GM21367 (cell line): ENCODE measurements around the gene MMP11.

Source experiments
- ATAC-seq: cut with Tn5 transposase; IDR thresholded peaks from one replicate; pipeline ENCODE4 v1.9.1; 2021; ENCODE audit not compliant: unreplicated experiment

MMP11 gene

DNA sequence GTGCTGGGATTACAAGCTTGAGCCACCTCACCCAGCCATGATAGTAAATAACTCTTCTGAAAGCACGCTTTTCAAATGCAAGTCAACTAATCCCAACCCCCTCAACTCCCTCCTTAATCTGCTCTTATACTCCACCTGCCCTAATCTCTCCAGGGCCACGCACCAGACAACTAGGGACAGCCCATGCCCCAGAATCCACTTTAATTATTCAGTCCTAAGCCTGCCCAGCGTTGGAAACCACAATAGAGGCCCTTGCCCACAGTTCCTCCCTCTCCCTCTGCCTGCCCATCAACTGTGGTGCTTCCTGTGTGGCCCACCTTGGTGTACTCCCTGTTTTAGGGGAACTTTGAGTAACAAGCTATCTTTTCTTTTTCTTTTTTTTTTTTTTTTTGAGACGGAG, 15.8 kb upstream of the MMP11 start:
- no peak for ATAC-seq

DNA sequence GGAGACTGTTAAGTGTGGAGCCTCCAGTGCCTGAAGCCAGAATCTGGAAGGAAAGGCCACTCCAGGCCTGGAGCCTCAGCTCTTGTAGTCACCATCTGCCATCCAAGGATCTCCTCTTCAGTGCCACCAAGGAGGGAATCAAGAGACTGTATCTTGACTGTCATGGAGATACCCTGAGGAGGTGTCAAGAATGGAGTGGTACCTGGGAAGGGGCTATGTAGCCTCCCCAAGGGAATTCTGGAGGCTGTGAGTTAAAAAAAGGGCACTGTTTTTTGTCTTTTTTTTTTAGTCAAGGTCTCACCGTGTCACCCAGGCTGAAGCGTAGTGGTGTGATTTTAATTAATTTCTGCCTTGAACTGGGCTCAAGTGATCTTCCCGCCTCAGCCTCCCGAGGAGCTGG, 13.1 kb upstream of the MMP11 start:
- no peak for ATAC-seq

DNA sequence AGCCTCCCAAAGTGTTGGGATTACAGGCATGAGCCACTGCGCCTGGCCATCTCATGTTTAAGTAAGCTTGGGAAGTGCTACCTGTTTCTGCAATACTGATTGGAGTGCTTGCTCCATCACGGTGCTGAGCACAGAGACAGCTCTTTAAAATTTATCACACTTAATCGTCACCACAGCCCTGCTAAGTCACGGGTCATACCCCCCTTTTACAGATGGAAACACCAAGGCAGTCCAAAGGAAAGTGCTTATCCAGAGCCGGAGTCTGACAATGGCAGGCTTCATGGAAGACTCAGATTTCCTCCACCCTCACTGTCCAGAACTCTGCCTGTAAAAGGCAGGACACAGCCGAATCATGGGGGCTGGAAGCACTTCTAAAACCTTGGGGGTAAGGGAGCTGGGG, 12.6 kb upstream of the MMP11 start:
- ATAC-seq = no peak

DNA sequence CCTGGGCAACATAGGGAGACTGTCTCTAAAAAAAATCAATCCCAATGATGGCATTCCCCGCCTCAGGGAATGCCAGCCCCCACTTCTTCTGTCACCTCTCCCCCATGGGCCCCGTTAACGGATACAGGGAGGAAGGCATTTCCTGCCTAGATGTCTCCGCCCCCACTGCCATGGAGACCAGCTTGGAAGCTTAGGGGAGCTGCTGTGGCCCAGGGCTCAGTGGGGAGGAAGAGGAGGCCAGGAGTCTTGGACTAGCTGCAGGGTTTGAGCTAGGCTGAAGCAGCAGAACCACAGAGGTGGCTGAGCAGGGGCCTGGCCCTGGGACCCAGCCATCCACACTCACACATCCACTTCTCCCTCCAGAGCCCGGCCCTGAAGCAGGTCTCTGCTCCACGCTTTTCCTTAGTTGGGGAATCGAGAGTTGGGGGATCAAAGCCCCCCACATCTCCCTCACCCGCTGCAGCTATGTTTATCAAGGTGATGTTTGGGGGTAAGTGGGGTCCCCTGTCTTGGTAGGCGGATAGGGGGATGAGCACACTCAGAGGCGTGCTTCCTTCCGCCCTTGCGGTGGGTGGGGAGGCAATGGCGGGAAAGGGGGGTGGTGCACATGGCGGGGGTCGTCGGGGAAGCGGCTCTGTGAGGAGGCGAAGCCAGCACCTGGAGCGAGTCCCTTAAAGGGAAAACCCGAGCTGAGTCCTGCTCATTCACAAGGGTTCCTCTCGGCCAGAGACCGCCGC, 9.6 kb upstream of the MMP11 start, which contains the start of gene C22orf15:
Gene C22orf15 (plus strand): TSS at position 149 of the 737 bp plus-strand sequence. CDS start 317 bp downstream, at position 466.
- no peak for ATAC-seq

DNA sequence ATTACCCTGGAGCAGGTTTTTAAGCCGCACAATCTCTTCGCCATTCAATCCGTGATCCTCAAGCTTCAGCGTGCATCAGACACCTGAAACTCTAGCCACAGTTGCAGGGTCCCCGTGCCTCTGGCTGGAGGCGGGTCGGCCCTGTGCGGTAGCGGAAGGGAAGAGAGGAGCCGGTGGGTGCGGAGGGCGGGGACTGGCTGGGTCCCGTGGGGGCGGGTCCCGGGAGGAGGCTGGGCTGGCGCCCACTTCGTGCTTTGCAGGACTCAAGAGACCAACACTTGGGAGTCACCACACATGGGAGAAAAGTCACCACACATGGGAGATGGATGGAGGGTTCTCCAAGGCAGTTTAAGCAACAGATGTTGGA, 9.1 kb upstream of the MMP11 start:
- no peak for ATAC-seq

DNA sequence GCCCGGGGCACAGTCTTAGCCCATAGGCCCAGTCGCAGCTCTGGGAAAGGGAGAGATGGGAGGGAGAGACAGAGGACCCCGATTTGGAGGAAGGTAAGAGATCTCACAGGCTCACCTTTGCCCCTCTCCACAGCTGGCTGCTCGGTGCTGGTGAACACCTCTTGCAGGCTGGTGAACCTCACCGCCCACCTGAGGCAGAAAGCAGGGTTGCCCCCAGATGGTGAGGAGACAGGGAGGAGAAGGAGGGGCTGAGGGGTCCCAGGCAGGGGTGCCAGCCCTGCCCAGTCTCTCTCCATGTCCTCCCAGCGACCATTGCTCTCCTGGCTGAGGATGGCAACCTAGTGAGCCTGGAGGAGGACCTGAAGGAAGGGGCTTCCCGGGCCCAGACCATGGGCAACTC, 8.7 kb upstream of the MMP11 start:
- ATAC-seq = no peak

DNA sequence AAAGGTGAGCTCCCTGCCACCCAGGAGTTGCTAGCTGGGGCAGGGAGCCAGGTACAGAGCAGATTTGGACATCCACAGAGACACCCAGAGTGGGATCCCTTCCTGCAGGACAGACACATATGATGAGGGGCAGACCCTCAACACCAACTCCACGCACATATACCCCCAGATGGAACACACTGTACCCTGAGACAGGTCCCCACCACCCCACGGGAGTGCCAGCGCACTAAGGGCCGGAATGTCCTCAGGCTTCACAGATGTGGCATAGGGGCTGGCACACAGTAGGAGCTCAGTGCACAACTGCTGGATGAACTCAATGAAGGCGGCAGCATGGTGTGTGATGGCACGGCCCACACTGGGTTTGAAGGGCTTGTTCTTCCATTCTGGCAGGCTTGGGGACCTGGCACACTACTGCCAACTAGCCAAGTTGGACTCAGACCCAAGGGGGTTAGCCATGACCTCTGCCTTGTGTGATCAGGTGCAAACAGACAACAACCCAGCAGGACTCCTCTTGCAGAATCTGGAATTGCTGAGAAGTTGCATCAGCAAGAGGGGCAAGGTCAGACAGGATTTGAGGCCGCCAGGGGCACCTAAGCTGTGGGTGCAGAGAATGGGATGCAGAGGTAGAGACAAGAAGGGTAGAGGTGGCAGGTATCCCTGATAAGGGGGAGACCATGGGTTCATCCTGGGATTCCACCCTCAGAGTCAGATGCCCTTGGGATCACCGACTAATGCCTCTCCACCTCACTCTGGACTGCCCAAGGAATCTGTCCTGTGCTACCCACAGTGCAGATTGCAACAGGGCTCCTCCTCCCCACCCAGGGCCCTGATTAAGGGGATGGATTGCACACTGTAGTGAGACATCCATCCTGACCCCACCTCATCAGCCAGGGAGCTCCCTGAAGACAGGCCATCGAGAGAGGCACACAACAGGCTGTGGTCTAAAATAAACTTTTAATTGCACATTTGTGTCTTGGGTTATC, 7.5 kb upstream of the MMP11 start:
- ATAC-seq = no peak

DNA sequence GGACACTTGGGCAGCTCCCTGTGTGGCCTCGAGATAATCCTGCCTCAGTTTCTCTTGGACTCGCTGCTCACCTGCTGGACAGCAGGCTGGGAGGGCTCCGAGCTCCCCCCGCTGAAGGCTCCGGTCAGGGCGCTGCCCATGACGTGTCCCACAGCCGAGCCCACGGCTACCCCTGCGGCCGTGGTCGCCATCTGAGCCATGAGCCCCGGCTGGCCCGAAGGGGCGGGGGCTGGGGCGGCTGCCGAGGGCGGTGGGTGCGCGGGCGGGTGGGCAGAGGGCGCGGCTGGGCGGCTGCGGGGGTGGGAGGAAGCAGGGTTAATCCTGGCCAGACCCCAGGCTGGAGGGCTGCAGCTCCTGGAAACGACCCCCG, 5.4 kb upstream of the MMP11 start:
- ATAC-seq = no peak

DNA sequence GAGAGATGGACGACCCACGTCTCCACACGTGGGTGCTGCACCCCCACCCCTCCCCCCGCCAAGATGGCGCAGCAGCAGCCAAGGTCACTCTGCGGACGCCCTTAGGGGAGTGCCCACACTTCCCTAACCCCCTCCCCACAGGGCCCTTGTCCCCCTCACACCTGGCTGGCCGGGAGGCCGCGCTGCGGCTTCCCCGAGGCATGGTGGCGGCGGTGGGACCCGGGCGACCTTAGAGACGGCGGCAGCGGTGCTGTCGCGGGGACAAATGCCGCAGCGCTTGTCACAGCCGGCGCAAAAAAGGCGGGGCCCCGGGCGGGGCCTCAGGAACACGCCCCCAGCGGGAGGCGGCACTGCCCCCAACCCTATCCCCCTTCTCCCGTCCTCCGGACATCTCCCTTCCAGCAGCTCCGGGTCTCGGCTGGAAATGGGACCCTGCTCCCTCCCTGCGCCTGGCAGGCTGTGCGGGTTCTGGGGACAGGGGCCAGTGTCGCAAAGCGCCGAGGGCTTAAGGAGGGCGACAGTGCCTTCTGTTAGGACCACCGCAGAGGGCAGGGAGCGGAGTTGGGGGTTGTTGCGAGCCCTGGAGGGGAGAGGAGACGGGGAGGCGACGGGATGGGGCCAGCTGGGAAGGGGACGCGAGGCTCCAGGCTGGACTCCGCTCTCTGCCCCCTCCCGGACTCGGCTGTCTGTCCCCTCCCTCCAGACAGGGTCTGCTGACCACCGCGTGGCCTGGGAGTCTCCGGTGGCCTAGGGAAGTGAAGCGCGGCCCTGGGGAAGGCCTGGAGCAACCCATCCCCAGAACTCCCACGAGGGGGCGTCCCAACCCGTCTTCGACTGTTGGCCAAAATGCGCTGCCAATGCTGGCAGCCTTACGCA, 4.7 kb upstream of the MMP11 start, which contains the start of gene CHCHD10:
Gene CHCHD10 (minus strand): TSS at position 300 of the 876 bp plus-strand sequence. CDS start 98 bp downstream, at position 202.
- no peak for ATAC-seq

DNA sequence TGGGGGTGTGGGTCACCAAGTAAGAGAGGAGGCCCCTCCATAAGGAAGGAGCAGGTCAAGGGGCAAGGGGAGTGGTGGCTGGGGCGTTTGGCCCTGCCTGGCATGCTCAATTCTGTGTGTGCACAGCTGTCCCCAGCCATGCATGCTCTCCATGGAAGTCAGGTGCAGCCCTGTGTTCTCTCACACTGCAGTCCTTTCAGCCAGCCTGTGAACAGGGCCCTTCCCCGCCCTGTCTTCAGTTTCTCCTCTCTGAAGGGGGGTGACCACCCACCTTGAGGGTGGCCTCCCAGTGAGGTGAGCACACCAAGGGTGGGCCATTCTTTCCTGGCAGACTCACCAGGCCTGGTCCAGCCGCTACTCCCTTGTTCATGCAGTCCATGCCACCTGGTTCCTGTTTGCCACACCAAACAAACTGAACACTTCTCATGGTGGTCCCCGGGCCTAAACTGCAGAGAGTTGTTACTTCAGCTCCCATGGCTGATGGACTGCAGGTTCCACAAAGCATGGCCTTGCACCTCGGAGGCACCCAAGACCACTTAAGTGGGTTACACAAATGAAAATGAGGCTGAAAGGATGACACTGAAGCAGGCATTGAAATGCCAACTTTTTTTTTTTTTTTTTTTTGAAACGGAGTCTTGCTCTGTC, 3.2 kb upstream of the MMP11 start:
- no peak for ATAC-seq

DNA sequence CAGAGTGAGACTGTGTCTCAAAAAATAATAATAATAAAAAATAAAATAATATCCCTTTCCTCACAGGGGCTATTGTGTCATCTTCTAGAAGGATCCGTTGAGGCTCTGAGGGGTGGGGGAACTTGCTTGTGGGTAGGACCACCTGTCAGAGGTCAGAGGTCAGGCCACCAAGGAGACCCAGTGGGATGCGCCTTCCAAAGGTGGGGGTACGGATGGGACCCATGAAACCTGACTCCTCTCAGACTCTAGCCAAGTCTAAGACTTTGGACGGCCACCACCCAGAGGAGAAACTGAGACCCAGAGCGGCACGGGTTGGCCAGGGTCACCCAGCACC, 367 bp upstream of the MMP11 start:
- no peak for ATAC-seq

DNA sequence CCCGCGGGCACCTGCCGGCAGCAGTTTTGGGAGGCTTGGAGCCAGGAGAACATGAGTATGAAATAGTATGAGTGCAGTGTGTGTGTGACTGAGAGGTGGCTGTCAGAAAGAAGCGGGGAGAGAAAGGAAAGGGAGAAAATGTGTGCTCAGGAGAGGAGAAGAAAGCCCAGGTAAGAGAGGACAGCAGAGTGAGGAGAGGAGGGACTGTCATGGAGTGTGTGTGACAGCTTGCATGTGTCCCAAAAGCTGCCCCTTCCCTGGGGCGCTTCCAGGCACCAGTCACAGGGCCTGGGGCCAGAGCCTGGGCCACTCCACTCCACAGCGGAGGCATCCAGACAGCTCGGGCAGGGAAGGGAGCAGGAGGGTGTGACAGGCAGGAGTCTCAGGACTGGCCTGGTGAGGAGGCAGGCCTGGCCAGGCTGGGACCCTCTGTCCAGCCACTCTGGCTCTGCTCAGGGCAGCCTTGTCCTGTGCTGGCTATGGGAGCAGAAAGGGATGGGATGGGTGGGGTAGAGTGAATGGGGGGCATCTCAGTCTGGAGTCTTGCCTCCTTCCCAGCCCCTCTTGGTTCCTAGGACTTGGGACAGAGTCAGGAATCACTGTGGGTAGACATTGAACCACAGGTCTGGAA, 949 bp downstream of the MMP11 start:
- no peak for ATAC-seq

DNA sequence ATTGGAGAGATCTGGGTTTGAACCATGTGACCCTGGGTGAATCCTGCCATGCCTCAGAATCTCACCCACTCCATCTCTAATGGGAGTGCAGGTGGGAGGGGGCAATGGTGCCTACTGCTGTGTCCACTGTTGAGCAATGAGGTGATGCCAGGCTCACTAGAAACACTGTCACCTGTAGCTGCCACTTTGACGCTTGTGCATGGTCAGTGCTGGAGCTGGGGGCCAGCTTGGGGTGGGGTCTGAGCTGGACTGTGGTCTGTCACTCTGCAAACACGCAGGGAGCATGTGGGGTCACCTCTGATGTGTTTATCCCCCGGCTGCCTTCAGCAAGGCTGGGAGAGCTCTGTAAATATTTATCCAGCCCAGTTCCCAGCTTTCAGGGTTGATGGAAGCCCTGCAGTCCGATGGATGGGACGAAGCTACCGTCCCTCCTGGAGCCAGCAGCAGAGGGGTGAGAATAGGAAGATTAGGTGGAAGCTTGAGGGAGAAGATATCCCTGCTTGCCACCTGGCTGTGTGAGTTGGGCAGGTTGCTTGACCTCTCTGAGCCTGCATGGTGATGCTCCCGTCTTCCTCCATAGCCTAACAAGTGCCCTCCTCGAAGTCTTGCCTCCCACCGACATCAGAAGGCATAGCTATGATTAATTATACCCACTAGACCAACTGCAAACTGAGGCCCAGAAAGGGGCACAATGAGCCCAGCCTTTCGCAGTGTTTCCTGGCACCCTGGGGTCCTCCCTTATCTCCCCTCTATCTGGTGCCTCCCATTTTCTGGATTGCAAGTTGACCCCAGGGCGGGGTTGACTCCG, 1.7 kb downstream of the MMP11 start:
- ATAC-seq = no peak

DNA sequence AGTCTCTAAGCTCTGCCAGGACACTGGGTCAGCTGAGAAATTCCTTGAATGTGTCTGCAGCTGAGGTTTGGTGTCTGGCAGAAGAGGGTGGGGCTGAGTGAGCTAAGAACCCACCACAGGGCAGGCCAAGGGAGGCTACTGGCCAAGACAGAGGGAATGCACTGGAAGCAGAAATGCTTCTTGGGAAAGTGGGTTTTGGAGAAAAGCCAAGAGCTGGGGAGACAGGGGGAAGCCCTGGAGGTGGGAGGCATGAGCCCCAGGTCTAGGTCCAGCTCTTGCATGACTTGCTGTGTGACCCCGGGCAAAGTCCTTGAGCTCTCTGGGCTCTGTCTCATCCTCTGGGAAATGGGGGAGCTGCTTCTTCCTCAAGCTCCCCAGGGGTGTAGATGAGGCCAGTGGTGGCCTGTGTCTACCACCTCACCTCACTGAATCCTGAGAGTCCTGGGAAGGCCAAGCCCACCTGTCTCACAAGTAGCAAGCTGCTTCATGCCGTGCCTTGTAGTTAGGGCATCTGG, 2.3 kb downstream of the MMP11 start:
- ATAC-seq = no peak

DNA sequence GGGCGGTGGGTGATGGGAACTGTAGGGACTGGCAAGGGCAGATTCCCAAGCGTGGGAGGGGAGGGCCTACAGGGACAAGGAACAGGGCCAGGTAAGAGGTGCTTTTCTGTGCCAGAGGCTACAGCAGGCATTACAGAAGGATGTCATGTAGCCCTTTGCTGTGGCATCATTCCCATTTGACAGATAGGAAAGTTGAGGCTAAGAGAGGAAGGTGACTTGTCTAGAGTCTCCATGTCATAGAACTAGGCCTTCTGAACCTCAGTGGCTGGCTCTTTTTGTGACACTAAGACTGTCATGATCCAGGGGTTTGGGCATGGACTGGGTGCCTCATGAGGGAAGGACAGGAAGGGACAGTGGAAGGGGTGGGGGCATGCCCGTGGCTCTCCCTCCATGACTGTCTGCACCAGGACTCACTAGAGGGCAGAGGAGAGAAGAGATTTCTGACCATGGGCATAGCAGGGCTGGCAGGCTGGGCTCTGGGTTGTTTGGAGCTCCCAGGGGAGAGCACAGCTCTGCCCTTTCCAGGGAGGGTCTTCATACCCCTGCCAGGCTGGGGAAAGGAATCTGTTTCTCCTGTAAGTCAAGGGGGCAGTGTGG, 3.2 kb downstream of the MMP11 start:
- ATAC-seq = no peak

DNA sequence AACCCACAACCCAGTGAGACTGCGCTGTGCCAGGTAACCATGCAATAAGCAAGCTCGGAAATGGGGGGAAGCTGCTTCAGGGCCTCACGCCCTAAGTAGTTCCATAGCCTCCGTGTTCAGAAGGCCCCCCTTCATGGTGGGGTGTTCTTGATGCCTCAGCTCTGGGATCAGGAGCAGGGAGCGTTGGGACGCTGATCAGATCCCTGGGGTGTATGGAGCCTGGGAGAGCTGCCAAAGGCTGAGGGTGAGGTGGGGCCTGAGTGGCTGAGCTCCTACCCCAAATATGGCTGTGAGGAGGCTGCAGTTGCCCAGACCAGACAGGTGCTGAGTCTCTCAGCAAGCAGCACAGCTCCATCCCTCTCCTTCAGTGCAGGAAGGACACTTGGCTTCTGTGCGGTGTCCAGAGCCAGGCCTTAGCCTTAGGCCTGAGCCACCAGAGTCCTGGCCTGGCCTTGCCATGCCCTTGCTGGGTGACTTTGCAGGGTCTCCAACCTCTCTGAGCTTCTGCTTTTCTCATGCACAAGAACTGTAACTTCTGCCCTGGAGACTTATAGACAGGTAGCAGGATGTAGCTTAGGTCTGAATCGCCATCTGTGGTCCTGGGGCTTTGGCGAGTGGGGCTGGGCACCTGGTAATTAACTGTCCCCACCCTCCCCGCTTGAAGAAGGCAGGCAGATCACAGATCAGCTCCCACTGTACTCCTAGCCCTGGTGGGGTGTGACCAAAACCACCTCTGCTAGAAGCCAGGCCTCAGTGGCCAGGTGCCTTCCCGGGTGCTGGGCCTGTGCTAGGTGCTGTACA, 5.3 kb downstream of the MMP11 start:
- no peak for ATAC-seq

DNA sequence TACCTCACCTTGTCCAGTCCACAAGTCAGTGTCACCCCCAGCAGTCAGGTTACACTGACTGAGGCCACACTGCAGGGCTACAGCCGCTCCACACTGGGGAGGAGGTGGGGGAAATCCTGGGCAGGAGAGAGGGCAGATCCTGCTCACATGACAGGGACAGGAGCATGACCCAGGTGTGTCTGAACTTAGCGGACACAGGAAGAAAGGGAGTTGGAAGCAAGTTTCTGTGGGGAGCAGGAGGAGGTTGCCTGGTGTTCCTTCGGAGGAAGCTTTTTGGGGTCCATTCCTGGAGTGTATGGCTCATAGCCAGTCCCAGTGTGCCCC, 5.9 kb downstream of the MMP11 start:
- no peak for ATAC-seq

DNA sequence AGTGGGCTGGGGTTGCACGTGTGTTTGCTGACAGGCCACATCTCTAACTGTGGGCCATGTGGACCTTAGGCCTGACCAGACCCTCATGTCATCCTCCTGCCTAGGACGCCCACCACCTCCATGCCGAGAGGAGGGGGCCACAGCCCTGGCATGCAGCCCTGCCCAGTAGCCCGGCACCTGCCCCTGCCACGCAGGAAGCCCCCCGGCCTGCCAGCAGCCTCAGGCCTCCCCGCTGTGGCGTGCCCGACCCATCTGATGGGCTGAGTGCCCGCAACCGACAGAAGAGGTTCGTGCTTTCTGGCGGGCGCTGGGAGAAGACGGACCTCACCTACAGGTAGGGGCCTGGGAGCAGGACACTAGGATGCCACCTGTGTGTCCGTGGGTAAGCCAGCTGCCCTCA, 6.4 kb downstream of the MMP11 start:
- ATAC-seq = no peak
